Fibroblast of lung (primary cell): Measurements from ENCODE around the gene HRNR. TPM values are rescaled to one million over a fixed set of nuclear protein-coding genes. Genes with fewer than 3 reads are reported as not detected.

Source experiments
- DNase-seq, 2 donors: peaks; one replicate each; pipeline versions ENCODE4 v3.0.0 to v3.0.0-alpha.2; 2010; ENCODE audit warnings: low read depth in 2 of 2
- H2AFZ ChIP-seq: 2 replicates; pipeline ENCODE4 v1.5.1; 2012; ENCODE audit warnings: low read length, control low read depth, inconsistent platforms
- H3K27ac ChIP-seq: 2 replicates; pipeline ENCODE4 v1.5.1; 2011; ENCODE audit warnings: low read length, control low read depth; ENCODE audit not compliant: insufficient read depth
- H3K27me3 ChIP-seq: 2 replicates; pipeline ENCODE4 v1.5.1; 2011; ENCODE audit warnings: mild to moderate bottlenecking, low read length; ENCODE audit not compliant: control insufficient read depth, insufficient read depth
- H3K36me3 ChIP-seq: 2 replicates; pipeline ENCODE4 v1.5.1; 2011; ENCODE audit warnings: low read length; ENCODE audit not compliant: control insufficient read depth, insufficient read depth
- H3K4me1 ChIP-seq: 2 replicates; pipeline ENCODE4 v1.5.1; 2011; ENCODE audit warnings: low read length; ENCODE audit not compliant: control insufficient read depth, insufficient read depth; ENCODE audit errors: extremely low read depth
- H3K4me2 ChIP-seq: 2 replicates; pipeline ENCODE4 v1.5.1; 2011; ENCODE audit warnings: low read length, control low read depth; ENCODE audit not compliant: insufficient read depth; ENCODE audit errors: extremely low read depth
- H3K4me3 ChIP-seq, 4 experiments: fragments of 200-600 bp in 1 of 4; sonication (generic) in 1 of 4; replicated peaks in 1 of 4; 2 replicates each; pipeline ENCODE4 v1.5.1; 2011 to 2016; ENCODE audit warnings: low read length in 4 of 4, low read depth in 3 of 4, mild to moderate bottlenecking in 3 of 4, control low read depth in 2 of 4, inconsistent platforms in 1 of 4, mixed read lengths in 1 of 4; ENCODE audit not compliant: insufficient read depth in 1 of 4; ENCODE audit errors: control extremely low read depth in 1 of 4
- H3K79me2 ChIP-seq: 2 replicates; pipeline ENCODE4 v1.5.1; 2012; ENCODE audit warnings: mild to moderate bottlenecking, low read length, inconsistent platforms; ENCODE audit not compliant: control insufficient read depth, insufficient read depth
- H3K9ac ChIP-seq: 2 replicates; pipeline ENCODE4 v1.5.1; 2011; ENCODE audit warnings: mild to moderate bottlenecking, low read length, control low read depth; ENCODE audit not compliant: insufficient read depth
- H3K9me3 ChIP-seq: 2 replicates; pipeline ENCODE4 v1.5.1; 2012; ENCODE audit warnings: low read depth, low read length; ENCODE audit not compliant: control insufficient read depth, insufficient read depth
- H4K20me1 ChIP-seq: 2 replicates; pipeline ENCODE4 v1.5.1; 2011; ENCODE audit warnings: low read length; ENCODE audit not compliant: control insufficient read depth, insufficient read depth; ENCODE audit errors: extremely low read depth
- CTCF ChIP-seq, 2 donors: IDR thresholded peaks in 1 of 2; conservative IDR thresholded peaks in 1 of 2; 1 replicate in 1 of 2; 2 replicates in 1 of 2; pipeline ENCODE4 v1.5.1; 2011 to 2012; ENCODE audit warnings: low read length in 2 of 2, control low read depth in 1 of 2, inconsistent platforms in 1 of 2, low read depth in 1 of 2, mild to moderate bottlenecking in 1 of 2
- EZH2 ChIP-seq: IDR thresholded peaks from 2 replicates; pipeline ENCODE4 v1.5.1; 2012; ENCODE audit warnings: low read length, control low read depth, mild to moderate bottlenecking; ENCODE audit errors: missing control alignments
- polyA plus RNA-seq, 2 donors: library from polyadenylated mRNA; depleted of rRNA in 1 of 2; stranded (reverse) in 1 of 2; unstranded in 1 of 2; fragments of >200 nt; gene quantifications; 2 replicates each; pipeline ENCODE4 v1.2.1, GENCODE V29; 2011 to 2012; ENCODE audit warnings: missing spikeins in 1 of 2
- total RNA-seq: library from RNA; depleted of rRNA; stranded (reverse); fragments of >200 nt; gene quantifications from 2 replicates; pipeline ENCODE4 v1.2.1, GENCODE V29; 2014

HRNR gene
- total and polyA plus RNA-seq, 2 donors (not counting 1 experiment from before 2014, with no cell fraction given) = not detected

- no peak overlapping the region for H2AFZ ChIP-seq
- H4K20me1 ChIP-seq = no peaks in the 10 kb centered on the region
- H3K9me3 ChIP-seq = no peaks in the 10 kb centered on the region
- H3K79me2 ChIP-seq = no peaks in the 10 kb centered on the region
- TF ChIP-seq CTCF (conservative IDR thresholded peaks at IDR 0.05 in 1 of 2, IDR thresholded peaks at IDR 0.05 in 1 of 2; ENCODE audit: low read depth in 1 of 2, low read length in 2 of 2) (no peak), EZH2 (no peak)
- H3K27ac ChIP-seq = no peak overlapping the region
- no peaks in the 10 kb centered on the region for H3K27me3 ChIP-seq
- H3K4me1 ChIP-seq = peaks cover 3% of the 10 kb centered on the region
- DNase-seq = no peak
- no peak overlapping the region for H3K4me2 ChIP-seq
- no peak overlapping the region for H3K9ac ChIP-seq
- no peak overlapping the region for H3K4me3 ChIP-seq
- H3K36me3 ChIP-seq = no peaks in the 10 kb centered on the region
Measured at GRCh38 chr1:152168535-152168868, 55.5 kb downstream of the HRNR start.

GRCh38 chr1:152167835-152168534 is 56.0 kb downstream of the HRNR start:
- Histone ChIP-seq H4K20me1 (no peaks in the 10 kb centered on the region), H3K4me2 (no peak overlapping the region), H3K27me3 (no peaks in the 10 kb centered on the region), H3K9ac (no peak overlapping the region), H3K9me3 (no peaks in the 10 kb centered on the region), H3K4me3 (no peak overlapping the region), H3K27ac (no peak overlapping the region), H3K4me1 (peaks cover 3% of the 10 kb centered on the region), H3K79me2 (no peaks in the 10 kb centered on the region), H2AFZ (no peak overlapping the region), H3K36me3 (no peaks in the 10 kb centered on the region)
- TF ChIP-seq EZH2 (no peak), CTCF (conservative IDR thresholded peaks at IDR 0.05 in 1 of 2, IDR thresholded peaks at IDR 0.05 in 1 of 2; ENCODE audit: low read depth in 1 of 2, low read length in 2 of 2) (no peak)
- peak; percentile 47 to 97 for DNase-seq

GRCh38 chr1:152166966-152167365 is 57.0 kb downstream of the HRNR start:
- TF ChIP-seq EZH2 (no peak), CTCF (conservative IDR thresholded peaks at IDR 0.05 in 1 of 2, IDR thresholded peaks at IDR 0.05 in 1 of 2; ENCODE audit: low read depth in 1 of 2, low read length in 2 of 2) (no peak)
- Histone ChIP-seq H4K20me1 (no peaks in the 10 kb centered on the region), H3K4me2 (no peak overlapping the region), H3K36me3 (no peaks in the 10 kb centered on the region), H3K79me2 (no peaks in the 10 kb centered on the region), H3K4me1 (peaks cover 3% of the 10 kb centered on the region), H2AFZ (no peak overlapping the region), H3K27ac (no peak overlapping the region), H3K9ac (no peak overlapping the region), H3K9me3 (no peaks in the 10 kb centered on the region), H3K4me3 (no peak overlapping the region), H3K27me3 (no peaks in the 10 kb centered on the region)
- DNase-seq = no peak
